CD4-positive, alpha-beta memory T cell (primary cell): ENCODE results near the gene POU5F1. TPM values are rescaled to one million over a fixed set of nuclear protein-coding genes. Genes with fewer than 3 reads are reported as not detected.
"Not testable (repeated sequence)": the region's sequence is repeated elsewhere in the genome, so short reads cannot be mapped to it uniquely, and the experiment has no call there.

Experiments used
- CTCF ChIA-PET: fragments of 350-600 bp; sonication (Branson Sonifier 250); formaldehyde crosslinking; loops from one replicate; lab custom pipeline; 2021; ENCODE audit warnings: inconsistent platforms; ENCODE audit not compliant: partially characterized antibody; lab: Charles Lee
- POLR2A ChIA-PET: fragments of 350-600 bp; sonication (Branson Sonifier 250); formaldehyde crosslinking; loops from one replicate; lab custom pipeline; 2021; ENCODE audit not compliant: partially characterized antibody; lab: Charles Lee
- DNase-seq, 5 donors: peaks; one replicate each; pipeline versions ENCODE4 v3.0.0 to v3.0.0-alpha.2; 2020 to 2022; ENCODE audit warnings: mixed read lengths in 1 of 5
- H3K27ac ChIP-seq: one replicate; pipeline ENCODE4 v1.7.0; 2013; ENCODE audit warnings: low read depth, low read length
- H3K27me3 ChIP-seq: 2 replicates; pipeline ENCODE4 v1.7.0; 2013; ENCODE audit warnings: mild to moderate bottlenecking, low read length, moderate library complexity; ENCODE audit not compliant: insufficient read depth
- H3K36me3 ChIP-seq: 2 replicates; pipeline ENCODE4 v1.7.0; 2013; ENCODE audit warnings: mild to moderate bottlenecking, low read length, moderate library complexity; ENCODE audit not compliant: insufficient read depth
- H3K4me1 ChIP-seq: 2 replicates; pipeline ENCODE4 v1.7.0; 2013; ENCODE audit warnings: mild to moderate bottlenecking, low read length, moderate library complexity; ENCODE audit not compliant: insufficient read depth
- H3K4me3 ChIP-seq, 2 donors: one replicate each; pipeline ENCODE4 v1.7.0; 2013; ENCODE audit warnings: low read length in 2 of 2, mild to moderate bottlenecking in 1 of 2
- H3K9me3 ChIP-seq, 2 donors: one replicate each; pipeline ENCODE4 v1.7.0; 2013; ENCODE audit warnings: low read length in 2 of 2, control low read depth in 1 of 2; ENCODE audit not compliant: control insufficient read depth in 1 of 2
- H3K27ac Mint-ChIP-seq, 7 donors: one replicate each; pipeline ENCODE4 v1.8.0; 2020 to 2021; ENCODE audit warnings: mixed read lengths in 7 of 7, mild to moderate bottlenecking in 6 of 7, inconsistent platforms in 3 of 7, moderate library complexity in 3 of 7
- H3K27me3 Mint-ChIP-seq, 2 donors: one replicate each; pipeline ENCODE4 v1.8.0; 2020 to 2021; ENCODE audit warnings: mixed read lengths in 2 of 2
- H3K36me3 Mint-ChIP-seq, 2 donors: one replicate each; pipeline ENCODE4 v1.8.0; 2020 to 2021; ENCODE audit warnings: mixed read lengths in 2 of 2, inconsistent platforms in 1 of 2, mild to moderate bottlenecking in 1 of 2
- H3K4me1 Mint-ChIP-seq, 4 donors: one replicate each; pipeline ENCODE4 v1.8.0; 2020 to 2021; ENCODE audit warnings: mixed read lengths in 4 of 4, mild to moderate bottlenecking in 1 of 4
- H3K4me3 Mint-ChIP-seq, 8 donors: one replicate each; pipeline ENCODE4 v1.8.0; 2020 to 2021; ENCODE audit warnings: mixed read lengths in 8 of 8, mild to moderate bottlenecking in 7 of 8, moderate library complexity in 6 of 8, inconsistent platforms in 3 of 8
- H3K9me3 Mint-ChIP-seq, 8 donors: one replicate each; pipeline ENCODE4 v1.8.0; 2020 to 2021; ENCODE audit warnings: mixed read lengths in 8 of 8, mild to moderate bottlenecking in 5 of 8, inconsistent platforms in 3 of 8, moderate library complexity in 1 of 8
- intact Hi-C: fragments of 100-400 bp; cut with micrococcal nuclease; formaldehyde crosslinking; loops from one replicate; pipeline ENCODE4 v1.15.1; 2023
- polyA plus RNA-seq, 2 donors: library from polyadenylated mRNA; unstranded; fragments of 300-500 nt; fragmentation: Illumina TruSeq; gene quantifications; one replicate each; pipeline ENCODE4 v1.2.3, GENCODE V29; 2021
- total RNA-seq, 2 experiments: library from RNA; stranded (reverse); gene quantifications; one replicate each; pipeline ENCODE4 v1.2.3, GENCODE V29; 2021

The POU5F1 gene
- total and polyA plus RNA-seq, 4 experiments from 2014 or later: not detected

DNA sequence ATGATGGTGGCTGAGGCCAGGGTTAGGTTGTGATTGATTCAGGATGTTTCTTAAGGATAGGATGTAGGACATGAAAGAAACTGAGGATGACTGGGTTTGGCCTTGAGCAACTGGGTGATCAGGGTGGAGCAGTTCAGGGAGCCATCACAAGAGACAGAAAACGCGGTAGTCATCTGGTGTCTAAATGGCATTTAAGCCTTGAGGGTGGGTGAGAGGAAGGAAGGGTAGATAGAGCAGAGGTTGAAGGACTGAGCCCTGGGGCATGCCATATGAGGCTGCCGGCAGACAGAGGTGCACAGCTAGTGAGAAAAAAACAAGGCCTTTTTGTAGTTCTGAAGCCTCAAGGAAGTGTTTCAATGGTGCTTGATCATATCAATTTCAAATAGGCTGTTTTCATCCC, 1.9 kb downstream of the POU5F1 start:
- Histone ChIP-seq H3K36me3 (no peaks in the 10 kb centered on the region), H3K4me3 (no peak overlapping the region), H3K27ac (no peak overlapping the region), H3K27me3 (no peaks in the 10 kb centered on the region), H3K9me3 (no peaks in the 10 kb centered on the region), H3K4me1 (no peaks in the 10 kb centered on the region)
- Mint-ChIP-seq H3K4me1 (peaks cover 0 to 6% (median 3%) of the 10 kb centered on the region in 4 donors), H3K27me3 (no peaks in the 10 kb centered on the region), H3K4me3 (no peak overlapping the region), H3K9me3 (peaks cover 0 to under 1% (median 0%) of the 10 kb centered on the region in 8 donors), H3K27ac (peak overlapping the region in 1 of 7 donors; percentile 10), H3K36me3 (no peaks in the 10 kb centered on the region)
- CTCF ChIA-PET: no interaction called here
- intact Hi-C loops: no loop called here
- POLR2A ChIA-PET: interaction anchor here (0.6 kb wide), 1 partner anchor 24 kb away, joined by 3 read pairs; no protein-coding TSS in a partner anchor
- DNase-seq: no peak

- Histone ChIP-seq H3K4me3 (no peak overlapping the region), H3K27me3 (no peaks in the 10 kb centered on the region), H3K9me3 (no peaks in the 10 kb centered on the region), H3K27ac (no peak overlapping the region), H3K36me3 (no peaks in the 10 kb centered on the region), H3K4me1 (no peaks in the 10 kb centered on the region)
- peaks cover 0 to 7% (median 3%) of the 10 kb centered on the region in 4 donors for H3K4me1 Mint-ChIP-seq
- H3K27me3 Mint-ChIP-seq: no peaks in the 10 kb centered on the region
- H3K4me3 Mint-ChIP-seq: no peak overlapping the region
- no peaks in the 10 kb centered on the region for H3K36me3 Mint-ChIP-seq
- no peaks in the 10 kb centered on the region for H3K9me3 Mint-ChIP-seq
- no peak for DNase-seq
- POLR2A ChIA-PET: interaction anchor here (0.7 kb wide), 1 partner anchor 188 kb away, joined by 3 read pairs; no protein-coding TSS in a partner anchor
- intact Hi-C loops: no loop called here
- H3K27ac Mint-ChIP-seq: peak overlapping the region in 1 of 7 donors; percentile 2
- CTCF ChIA-PET: interaction anchor here (0.9 to 2.0 kb wide), 3 partner anchors 10 to 276 kb away, joined by 3 to 5 read pairs (median 5); no protein-coding TSS in a partner anchor
These were observed 4.5 kb downstream of the POU5F1 start for GRCh38 chr6:31165986-31166385.

DNA sequence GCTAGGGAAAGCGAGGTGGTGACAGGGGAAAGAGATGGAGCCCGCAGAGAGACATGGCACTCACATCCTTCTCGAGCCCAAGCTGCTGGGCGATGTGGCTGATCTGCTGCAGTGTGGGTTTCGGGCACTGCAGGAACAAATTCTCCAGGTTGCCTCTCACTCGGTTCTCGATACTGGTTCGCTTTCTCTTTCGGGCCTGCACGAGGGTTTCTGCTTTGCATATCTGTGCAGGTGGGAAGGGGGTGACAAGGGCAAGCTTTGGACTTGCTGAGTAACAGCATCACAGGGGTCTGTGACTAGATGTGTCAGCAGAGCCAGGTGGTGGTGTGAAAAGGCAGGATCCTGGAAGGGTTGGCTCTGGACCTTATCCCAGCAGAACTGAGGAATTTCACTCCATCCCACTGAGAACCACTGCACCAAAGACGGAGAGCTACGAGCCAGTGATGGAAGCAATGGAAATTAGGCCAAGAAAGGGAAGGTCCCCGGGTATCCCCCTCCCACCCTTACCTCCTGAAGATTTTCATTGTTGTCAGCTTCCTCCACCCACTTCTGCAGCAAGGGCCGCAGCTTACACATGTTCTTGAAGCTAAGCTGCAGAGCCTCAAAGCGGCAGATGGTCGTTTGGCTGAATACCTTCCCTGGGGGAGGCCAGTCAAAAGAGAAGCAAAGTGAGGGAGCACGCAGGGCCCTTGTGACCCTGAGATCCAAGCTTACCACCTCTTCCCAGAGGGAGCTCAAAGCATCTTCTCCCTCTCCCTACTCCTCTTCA, 5.2 kb downstream of the POU5F1 start:
- H3K36me3 Mint-ChIP-seq, H3K4me1 Mint-ChIP-seq, H3K36me3 ChIP-seq, H3K4me3 ChIP-seq, H3K27me3 Mint-ChIP-seq, intact Hi-C loops, DNase-seq, H3K27ac ChIP-seq, H3K9me3 Mint-ChIP-seq, H3K27me3 ChIP-seq, H3K4me1 ChIP-seq, H3K9me3 ChIP-seq: not testable (repeated sequence)
- CTCF ChIA-PET: interaction anchor here (0.9 to 2.0 kb wide), 3 partner anchors 9 to 277 kb away, joined by 3 to 5 read pairs (median 5); no protein-coding TSS in a partner anchor
- Mint-ChIP-seq H3K27ac (peak overlapping the region in 5 of 7 donors; percentile 19 to 79 (median 55)), H3K4me3 (peak overlapping the region in 4 of 8 donors; percentile 4 to 58 (median 27))
- POLR2A ChIA-PET: interaction anchor here (0.7 to 1.0 kb wide), 2 partner anchors 32 to 188 kb away, joined by 3 read pairs; no protein-coding TSS in a partner anchor

DNA sequence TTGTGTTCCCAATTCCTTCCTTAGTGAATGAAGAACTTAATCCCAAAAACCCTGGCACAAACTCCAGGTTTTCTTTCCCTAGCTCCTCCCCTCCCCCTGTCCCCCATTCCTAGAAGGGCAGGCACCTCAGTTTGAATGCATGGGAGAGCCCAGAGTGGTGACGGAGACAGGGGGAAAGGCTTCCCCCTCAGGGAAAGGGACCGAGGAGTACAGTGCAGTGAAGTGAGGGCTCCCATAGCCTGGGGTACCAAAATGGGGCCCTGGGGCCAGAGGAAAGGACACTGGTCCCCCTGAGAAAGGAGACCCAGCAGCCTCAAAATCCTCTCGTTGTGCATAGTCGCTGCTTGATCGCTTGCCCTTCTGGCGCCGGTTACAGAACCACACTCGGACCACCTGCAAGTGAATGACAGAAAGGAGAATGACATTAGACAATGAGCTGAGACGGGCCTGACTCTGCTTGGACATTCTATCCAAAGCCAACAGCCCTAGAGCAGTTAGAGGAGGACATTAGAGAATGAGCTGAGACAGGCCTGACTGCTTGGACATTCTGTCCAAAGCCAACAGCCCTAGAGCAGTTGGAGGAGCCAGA, 5.9 kb downstream of the POU5F1 start:
- H3K9me3 ChIP-seq, DNase-seq, H3K4me1 Mint-ChIP-seq, H3K4me3 ChIP-seq, intact Hi-C loops, H3K27me3 Mint-ChIP-seq, H3K27me3 ChIP-seq, H3K4me1 ChIP-seq, H3K27ac ChIP-seq, H3K36me3 Mint-ChIP-seq, H3K36me3 ChIP-seq, H3K9me3 Mint-ChIP-seq, CTCF ChIA-PET: not testable (repeated sequence)
- POLR2A ChIA-PET: interaction anchor here (1.0 kb wide), 1 partner anchor 32 kb away, joined by 3 read pairs; no protein-coding TSS in a partner anchor
- H3K27ac Mint-ChIP-seq: peak overlapping the region in 3 of 7 donors; percentile 19 to 43 (median 30)
- H3K4me3 Mint-ChIP-seq: peak overlapping the region in 2 of 8 donors; percentile 32 to 34

GRCh38 chr6:31163922-31164321, 6.6 kb downstream of the POU5F1 start:
- Mint-ChIP-seq H3K27ac (no peak overlapping the region), H3K9me3 (no peaks in the 10 kb centered on the region), H3K27me3 (no peaks in the 10 kb centered on the region), H3K4me1 (peaks cover 10 to 13% (median 12%) of the 10 kb centered on the region in 4 donors), H3K4me3 (no peak overlapping the region), H3K36me3 (no peaks in the 10 kb centered on the region)
- Histone ChIP-seq H3K27me3 (no peaks in the 10 kb centered on the region), H3K9me3 (no peaks in the 10 kb centered on the region), H3K4me3 (no peak overlapping the region), H3K27ac (no peak overlapping the region), H3K4me1 (peaks cover 13% of the 10 kb centered on the region), H3K36me3 (no peaks in the 10 kb centered on the region)
- intact Hi-C loops: no loop called here
- no peak for DNase-seq
- CTCF ChIA-PET: no interaction called here
- POLR2A ChIA-PET: no interaction called here

DNA sequence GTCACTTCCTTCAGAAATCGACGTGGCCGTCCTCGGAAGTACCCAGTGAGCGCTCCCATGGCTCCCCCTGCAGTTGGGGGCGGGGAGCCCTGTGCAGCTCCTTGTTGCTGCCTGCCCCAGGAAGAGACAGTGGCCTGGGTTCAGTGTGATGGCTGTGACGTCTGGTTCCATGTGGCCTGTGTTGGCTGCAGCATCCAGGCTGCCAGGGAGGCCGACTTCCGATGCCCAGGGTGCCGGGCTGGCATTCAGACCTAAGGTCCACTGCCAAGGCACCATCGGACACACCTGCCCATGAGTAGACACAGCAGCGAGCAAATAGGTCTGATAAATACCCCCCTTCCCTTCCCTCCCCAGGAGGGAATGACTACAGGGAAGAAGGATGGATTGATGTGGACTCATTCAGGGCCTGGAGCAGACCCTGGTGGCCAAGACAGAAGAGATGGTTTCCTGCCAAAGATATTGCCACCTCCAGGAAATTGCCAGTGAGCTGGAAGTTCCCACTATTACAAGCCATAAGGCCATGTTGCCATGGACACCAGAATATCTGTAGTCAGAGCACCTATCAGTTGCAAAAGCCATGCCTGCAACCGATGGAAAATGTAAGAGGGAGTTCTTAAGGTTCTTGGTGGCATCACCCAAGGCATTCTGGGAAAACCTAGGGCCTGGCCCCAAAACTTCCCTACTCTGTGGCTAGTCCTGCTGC, 7.9 kb downstream of the POU5F1 start:
- H3K27ac ChIP-seq: no peak overlapping the region
- Mint-ChIP-seq H3K27me3 (no peaks in the 10 kb centered on the region), H3K27ac (no peak overlapping the region), H3K4me1 (peaks cover 17 to 26% (median 22%) of the 10 kb centered on the region in 4 donors), H3K36me3 (peaks cover 0 to 5% of the 10 kb centered on the region in 2 donors), H3K9me3 (no peaks in the 10 kb centered on the region), H3K4me3 (no peak overlapping the region)
- peaks cover 16% of the 10 kb centered on the region for H3K4me1 ChIP-seq
- POLR2A ChIA-PET: no interaction called here
- CTCF ChIA-PET: interaction anchor here (1.4 kb wide), 1 partner anchor 34 kb away, joined by 3 read pairs; no protein-coding TSS in a partner anchor
- DNase-seq: no peak
- no peak overlapping the region for H3K4me3 ChIP-seq
- no peaks in the 10 kb centered on the region for H3K9me3 ChIP-seq
- intact Hi-C loops: no loop called here
- no peaks in the 10 kb centered on the region for H3K36me3 ChIP-seq
- no peaks in the 10 kb centered on the region for H3K27me3 ChIP-seq
